Heart right ventricle (tissue), 16 donors: Measurements from ENCODE around the gene PRIM1. TPM values are rescaled to one million over a fixed set of nuclear protein-coding genes. Genes with fewer than 3 reads are reported as not detected.
A peak's percentile ranks its signal among the peaks of the same experiment; 100 is the strongest.
"Not testable (repeated sequence)": the region's sequence is repeated elsewhere in the genome, so short reads cannot be mapped to it uniquely, and the experiment has no call there.

ENCODE experiments used
- ATAC-seq, 8 donors: fragments of 200-7000 bp; cut with Tn5 transposase; one replicate each; pipeline ENCODE4 v1.9.1; 2020; ENCODE audit warnings: mild to moderate bottlenecking in 8 of 8, moderate library complexity in 8 of 8, moderate number of reproducible peaks in 1 of 8
- DNase-seq, 2 donors: peaks; one replicate each; pipeline ENCODE4 v3.0.0-alpha.2; 2020
- H3K27ac ChIP-seq, 10 donors: fragments of 200-600 bp; sonication (generic) in 2 of 10; one replicate each; pipeline versions ENCODE4 v1.5.0 to v1.8.0; 2020 to 2022; ENCODE audit warnings: mild to moderate bottlenecking in 3 of 10
- H3K27me3 ChIP-seq, 7 donors: fragments of 200-600 bp; one replicate each; pipeline ENCODE4 v1.8.0; 2021 to 2022; ENCODE audit warnings: mild to moderate bottlenecking in 2 of 7
- H3K36me3 ChIP-seq, 9 donors: fragments of 200-600 bp; sonication (generic) in 1 of 9; one replicate each; pipeline versions ENCODE4 v1.5.0 to v1.8.0; 2020 to 2022; ENCODE audit warnings: mild to moderate bottlenecking in 2 of 9
- H3K4me1 ChIP-seq, 9 donors: fragments of 200-600 bp; sonication (generic) in 1 of 9; one replicate each; pipeline versions ENCODE4 v1.5.0 to v1.8.0; 2020 to 2022; ENCODE audit warnings: mild to moderate bottlenecking in 4 of 9
- H3K4me3 ChIP-seq, 10 donors: fragments of 200-600 bp; sonication (generic) in 2 of 10; one replicate each; pipeline versions ENCODE4 v1.5.0 to v1.8.0; 2020 to 2022; ENCODE audit warnings: mild to moderate bottlenecking in 7 of 10, moderate library complexity in 2 of 10
- H3K9me3 ChIP-seq, 11 donors: fragments of 200-600 bp in 10 of 11; sonication (generic) in 2 of 11; one replicate each; pipeline versions ENCODE4 v1.5.0 to v1.8.0; 2013 to 2022; ENCODE audit warnings: mild to moderate bottlenecking in 2 of 11, control low read depth in 1 of 11, moderate library complexity in 1 of 11
- CTCF ChIP-seq, 9 donors: fragments of 200-600 bp; sonication (generic) in 2 of 9; IDR thresholded peaks; one replicate each; pipeline versions ENCODE4 v1.5.0 to v1.8.0; 2021 to 2022; ENCODE audit warnings: antibody characterized with exemption in 9 of 9, mild to moderate bottlenecking in 5 of 9, moderate library complexity in 1 of 9
- WGBS, 2 donors: extraction: QIAGEN DNeasy Blood & Tissue Kit; methylation state at CpG; one replicate each; pipeline ENCODE4 v1.1.7; 2013; ENCODE audit warnings: inconsistent platforms in 1 of 2; 5-methylcytosine and 5-hydroxymethylcytosine counted together
- intact Hi-C, 10 donors: fragments of 100-400 bp; cut with DNase I; formaldehyde crosslinking; loops; one replicate each; pipeline versions ENCODE4 v1.11.1 to v1.14.2; 2022
- polyA plus RNA-seq, 2 donors: library from polyadenylated mRNA; stranded (reverse); fragments of 200-250 nt; gene quantifications; one replicate each; pipeline ENCODE4 v1.2.3, GENCODE V29; 2013
- total RNA-seq, 10 donors: library from RNA; stranded (reverse); fragmentation: NEBNext Ultra II Directional in 3 of 10; extraction: Animal tissue kit (Norgen Biotek cat#: 25700) in 3 of 10; gene quantifications; one replicate each; pipeline versions ENCODE4 v1.2.1 to v1.2.4, GENCODE V29; 2021 to 2023
- donor health status: Arrhythmogenic right ventricular cardiomyopathy.
- donor health status: ischemic (EF 13 %, LVEDD 7.1; RV severe dilation, severe dysfunction).
- donor health status: healthy with polysubstance abuse.
- donor health status: DM: no; HTN: yes; CAD: no.
- donor health status: DM: no; HTN: no; CAD: no.
- donor health status: ischemic (EF 25% LVEDD 6.9; RV normal size, moderate dysfunction).
- donor health status: ischemic (EF 25% LVEDD 5.7; RV mildly dilated, moderate dysfunction).
- donor health status: healthy.
- donor health status: DM: yes; HTN: yes; CAD: no.
- donor health status: Ischemic cardiomyopathy.
- donor health status: ischemic (EF 35%, LVEDD 5.7; RV mildly dilated, moderate dysfunction).
- donor health status: nonischemic (EF 11% LVEDD 7.7; RV severe dilation, severe dysfunction).
- donor health status: DM: yes; HTN: yes; CAD: no.
- donor health status: PGD.
- donor health status: ischemic (EF 29% LVEDD 5.4; RV normal size, mild dysfunction).
- donor health status: nonischemic (EF 23%, LVEDD 6.1; RV moderate dilation, normal function).

PRIM1 gene
- total and polyA plus RNA-seq, 12 donors, result 1.8 to 4.7 (median 3.0) TPM

GRCh38 chr12:56759263-56759908 is 7.3 kb upstream of the PRIM1 start:
- ATAC-seq, result no peak
- Histone ChIP-seq H3K27ac (no peak overlapping the region), H3K36me3 (no peaks in the 10 kb centered on the region), H3K4me1 (no peaks in the 10 kb centered on the region), H3K4me3 (no peak overlapping the region), H3K27me3 (no peaks in the 10 kb centered on the region), H3K9me3 (peaks cover 0 to 12% (median 4%) of the 10 kb centered on the region in 11 donors)
- intact Hi-C loops, result loop anchor here in 6 of 10 donors (5.0 to 10.0 kb wide), 7 partner anchors 228 to 353 kb away; partner anchors contain the start of genes STAT6 (in 1 of the 6) and ZBTB39 (in 1 of the 6)
- no peak for DNase-seq
- TF ChIP-seq CTCF (IDR thresholded peaks at IDR 0.05), result no peak
- 72 to 77% methylated on average over 6 of the region's 6 CpGs for WGBS, 2 donors

GRCh38 chr12:56758728-56759262 is 6.7 kb upstream of the PRIM1 start:
- Histone ChIP-seq H3K27ac (no peak overlapping the region), H3K36me3 (no peaks in the 10 kb centered on the region), H3K4me1 (no peaks in the 10 kb centered on the region), H3K27me3 (no peaks in the 10 kb centered on the region), H3K4me3 (no peak overlapping the region), H3K9me3 (peaks cover 0 to 12% (median 4%) of the 10 kb centered on the region in 11 donors)
- 86% methylated on average over 3 of the region's 3 CpGs for WGBS, 2 donors
- no peak for TF ChIP-seq CTCF (IDR thresholded peaks at IDR 0.05)
- intact Hi-C loops, result loop anchor here in 6 of 10 donors (5.0 to 10.0 kb wide), 7 partner anchors 229 to 354 kb away; partner anchors contain the start of genes STAT6 (in 1 of the 6) and ZBTB39 (in 1 of the 6)
- ATAC-seq, result no peak
- DNase-seq, result no peak

- not testable (repeated sequence) for H3K4me1 ChIP-seq, H3K36me3 ChIP-seq, ATAC-seq, H3K4me3 ChIP-seq, H3K27ac ChIP-seq, H3K27me3 ChIP-seq, DNase-seq
- intact Hi-C loops, result loop anchor here in 7 of 10 donors (1.0 to 10.0 kb wide), 8 partner anchors 229 to 354 kb away; partner anchors contain the start of genes STAT6 (in 1 of the 7) and ZBTB39 (in 1 of the 7)
- peaks cover 0 to 12% (median 4%) of the 10 kb centered on the region in 11 donors for H3K9me3 ChIP-seq
- WGBS, 2 donors, result 93 to 95% methylated on average over 1 of the region's 1 CpG
Measured at GRCh38 chr12:56757971-56758370, 5.8 kb upstream of the PRIM1 start.

- H3K27ac ChIP-seq, result no peak overlapping the region
- no peaks in the 10 kb centered on the region for H3K27me3 ChIP-seq
- H3K4me3 ChIP-seq, result no peak overlapping the region
- intact Hi-C loops, result loop anchor here in 2 of 10 donors (2.0 to 10.0 kb wide), 3 partner anchors 27 to 314 kb away; no protein-coding TSS in a partner anchor
- no peak for ATAC-seq
- peaks cover 0 to 31% (median 9%) of the 10 kb centered on the region in 9 donors for H3K4me1 ChIP-seq
- H3K36me3 ChIP-seq, result peaks cover 0 to 13% (median 0%) of the 10 kb centered on the region in 9 donors
- no peak for DNase-seq
- WGBS, 2 donors, result 97 to 100% methylated on average over 1 of the region's 1 CpG
- H3K9me3 ChIP-seq, result peaks cover 0 to 5% (median 0%) of the 10 kb centered on the region in 11 donors
- TF ChIP-seq CTCF (IDR thresholded peaks at IDR 0.05), result no peak
Measured at GRCh38 chr12:56753566-56753965, 1.4 kb upstream of the PRIM1 start.

- 74 to 78% methylated on average over 13 of the region's 13 CpGs for WGBS, 2 donors
- Histone ChIP-seq H3K4me3 (peak overlapping the region in 2 of 10 donors; percentile 71 to 73), H3K36me3 (peaks cover 0 to 37% (median 5%) of the 10 kb centered on the region in 9 donors), H3K27ac (peak overlapping the region in 1 of 10 donors; percentile 66), H3K4me1 (peaks cover 0 to 33% (median 9%) of the 10 kb centered on the region in 9 donors)
- DNase-seq, ATAC-seq, H3K9me3 ChIP-seq, H3K27me3 ChIP-seq: not testable (repeated sequence)
- intact Hi-C loops, result loop anchor here in 2 of 10 donors (5.0 to 10.0 kb wide), 2 partner anchors 314 to 317 kb away; no protein-coding TSS in a partner anchor
Measured at GRCh38 chr12:56750596-56750995, 1.5 kb downstream of the PRIM1 start.
